ENCODE data around the gene HSPA12B.

DNA sequence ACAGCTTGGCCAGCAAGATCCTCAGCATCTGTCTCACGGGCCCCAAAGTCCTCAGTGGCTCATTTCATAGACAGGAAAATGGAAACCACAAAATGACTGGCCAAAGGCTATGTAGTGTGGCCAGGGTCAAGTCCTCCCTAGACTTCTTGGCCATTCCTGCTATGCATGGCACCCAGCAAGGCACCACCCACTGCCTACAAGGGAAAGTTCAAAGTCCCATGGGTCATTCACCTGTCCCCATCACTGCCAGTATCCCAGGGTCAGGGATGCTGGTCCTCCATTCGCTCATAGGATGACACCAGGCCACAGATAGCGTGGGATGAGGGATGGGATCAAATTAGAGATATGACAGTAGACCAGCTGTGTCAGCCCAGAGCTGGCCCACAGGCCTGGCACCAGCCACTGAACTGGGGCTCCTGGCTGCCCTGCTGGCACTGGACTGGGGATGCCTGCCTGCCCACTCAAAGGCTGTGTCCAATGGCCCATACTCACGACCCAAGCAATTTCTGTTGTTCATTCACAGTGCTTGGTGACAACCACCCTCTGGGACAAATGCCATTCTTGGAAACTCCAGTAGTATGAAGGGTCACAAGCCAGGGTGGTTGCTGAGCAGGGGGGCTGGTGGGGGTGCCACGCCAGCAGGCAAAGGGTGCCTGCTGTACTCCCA, 23.5 kb downstream of the HSPA12B start:
- TF ChIP-seq CTCF (IDR thresholded peaks at IDR 0.05; ENCODE audit: low read depth, low read length, poor library complexity, severe bottlenecking) (no peak), EZH2phosphoT487 (IDR thresholded peaks at IDR 0.05; ENCODE audit: borderline replicate concordance, low read length) (no peak)
